ENCODE results near the gene GINS3.
"Not testable (repeated sequence)": the region's sequence is repeated elsewhere in the genome, so short reads cannot be mapped to it uniquely, and the experiment has no call there.

GINS3 gene

GRCh38 chr16:58415003-58415402 is 22.7 kb downstream of the GINS3 start:
- ChIA-PET POLR2A (no interaction called here), CTCF (no interaction called here)
- no peak for DNase-seq (ENCODE audit: extremely low spot score)
- TF ChIP-seq NFRKB (IDR thresholded peaks at IDR 0.05) (no peak), L3MBTL2 (conservative IDR thresholded peaks at IDR 0.05) (no peak), CTBP1 (IDR thresholded peaks at IDR 0.05; ENCODE audit: borderline replicate concordance) (no peak)

- DNase-seq (ENCODE audit: extremely low spot score); POLR2A ChIA-PET: not testable (repeated sequence)
- CTCF ChIA-PET = interaction anchor here (0.6 kb wide), 1 partner anchor 69 kb away, joined by 3 read pairs; no protein-coding TSS in a partner anchor
Measured at GRCh38 chr16:58415961-58416360, 23.7 kb downstream of the GINS3 start.

- POLR2A ChIA-PET = no interaction called here
- DNase-seq (ENCODE audit: extremely low spot score) = no peak
- TF ChIP-seq FOXA1 (IDR thresholded peaks at IDR 0.05) (no peak), PKNOX1 (IDR thresholded peaks at IDR 0.05) (no peak), NFRKB (IDR thresholded peaks at IDR 0.05) (no peak), ARNT (IDR thresholded peaks at IDR 0.05) (no peak), ZNF384 (IDR thresholded peaks at IDR 0.05) (no peak), BHLHE40 (IDR thresholded peaks at IDR 0.05; ENCODE audit: borderline replicate concordance) (no peak), TARDBP (IDR thresholded peaks at IDR 0.05) (no peak), ELF4 (IDR thresholded peaks at IDR 0.05) (no peak), SP1 (IDR thresholded peaks at IDR 0.05) (no peak)
- CTCF ChIA-PET = no interaction called here
Measured at GRCh38 chr16:58417035-58417434, 24.8 kb downstream of the GINS3 start.

GRCh38 chr16:58417600-58417999 is 25.3 kb downstream of the GINS3 start:
- TF ChIP-seq FOXM1 (IDR thresholded peaks at IDR 0.05; ENCODE audit: borderline replicate concordance) (no peak), FOXK2 (IDR thresholded peaks at IDR 0.05) (no peak), NFRKB (IDR thresholded peaks at IDR 0.05) (no peak), BHLHE40 (IDR thresholded peaks at IDR 0.05; ENCODE audit: borderline replicate concordance) (no peak), L3MBTL2 (conservative IDR thresholded peaks at IDR 0.05) (no peak), FOXA1 (IDR thresholded peaks at IDR 0.05) (no peak), CTBP1 (IDR thresholded peaks at IDR 0.05; ENCODE audit: borderline replicate concordance) (no peak), ARNT (IDR thresholded peaks at IDR 0.05) (no peak), LEF1 (IDR thresholded peaks at IDR 0.05; ENCODE audit: borderline replicate concordance) (no peak), PKNOX1 (IDR thresholded peaks at IDR 0.05) (no peak), SUZ12 (IDR thresholded peaks at IDR 0.05) (no peak), SP1 (IDR thresholded peaks at IDR 0.05) (no peak), ZNF384 (IDR thresholded peaks at IDR 0.05) (no peak), TARDBP (IDR thresholded peaks at IDR 0.05) (no peak), HDGF (IDR thresholded peaks at IDR 0.05; ENCODE audit: borderline replicate concordance) (no peak), ELF4 (IDR thresholded peaks at IDR 0.05) (no peak)
- POLR2A ChIA-PET = no interaction called here
- CTCF ChIA-PET = no interaction called here
- no peak for DNase-seq (ENCODE audit: extremely low spot score)

- TF ChIP-seq FOXM1 (IDR thresholded peaks at IDR 0.05; ENCODE audit: borderline replicate concordance) (no peak), ZNF384 (IDR thresholded peaks at IDR 0.05) (no peak), ELF4 (IDR thresholded peaks at IDR 0.05) (no peak), HDGF (IDR thresholded peaks at IDR 0.05; ENCODE audit: borderline replicate concordance) (no peak), SP1 (IDR thresholded peaks at IDR 0.05) (no peak), FOXK2 (IDR thresholded peaks at IDR 0.05) (no peak), LEF1 (IDR thresholded peaks at IDR 0.05; ENCODE audit: borderline replicate concordance) (no peak), CTBP1 (IDR thresholded peaks at IDR 0.05; ENCODE audit: borderline replicate concordance) (no peak), SUZ12 (IDR thresholded peaks at IDR 0.05) (no peak), PKNOX1 (IDR thresholded peaks at IDR 0.05) (no peak), L3MBTL2 (conservative IDR thresholded peaks at IDR 0.05) (no peak), BHLHE40 (IDR thresholded peaks at IDR 0.05; ENCODE audit: borderline replicate concordance) (no peak), FOXA1 (IDR thresholded peaks at IDR 0.05) (no peak), TARDBP (IDR thresholded peaks at IDR 0.05) (no peak), NFRKB (IDR thresholded peaks at IDR 0.05) (no peak), ARNT (IDR thresholded peaks at IDR 0.05) (no peak)
- POLR2A ChIA-PET = no interaction called here
- CTCF ChIA-PET = interaction anchor here (0.6 kb wide), 1 partner anchor 222 kb away, joined by 3 read pairs; no protein-coding TSS in a partner anchor
- DNase-seq (ENCODE audit: extremely low spot score) = no peak
Measured at GRCh38 chr16:58418026-58418425, 25.8 kb downstream of the GINS3 start.

- ChIA-PET POLR2A (no interaction called here), CTCF (interaction anchor here (0.6 kb wide), 1 partner anchor 221 kb away, joined by 3 read pairs; no protein-coding TSS in a partner anchor)
- DNase-seq (ENCODE audit: extremely low spot score) = no peak
- no peak for TF ChIP-seq CTBP1 (IDR thresholded peaks at IDR 0.05; ENCODE audit: borderline replicate concordance)
- no peak for TF ChIP-seq PKNOX1 (IDR thresholded peaks at IDR 0.05)
- no peak for TF ChIP-seq FOXM1 (IDR thresholded peaks at IDR 0.05; ENCODE audit: borderline replicate concordance)
- no peak for TF ChIP-seq HDGF (IDR thresholded peaks at IDR 0.05; ENCODE audit: borderline replicate concordance)
Measured at GRCh38 chr16:58418601-58419000, 26.3 kb downstream of the GINS3 start.
